ENCODE measurements around the gene ZNF672. TPM values are rescaled to one million over a fixed set of nuclear protein-coding genes. Genes with fewer than 3 reads are reported as not detected.
"Not testable (repeated sequence)": the region's sequence is repeated elsewhere in the genome, so short reads cannot be mapped to it uniquely, and the experiment has no call there.

The ZNF672 gene
- total RNA-seq, 1 donor from 2014 or later: 11.2 TPM

- no peak for DNase-seq
These were observed 18.2 kb downstream of the ZNF672 start for GRCh38 chr1:248856176-248856575.

- DNase-seq: no peak
These were observed 19.2 kb downstream of the ZNF672 start for GRCh38 chr1:248857201-248857600.

- DNase-seq: no peak
These were observed 19.7 kb downstream of the ZNF672 start for GRCh38 chr1:248857749-248858095.

GRCh38 chr1:248858096-248858890, 20.3 kb downstream of the ZNF672 start:
- peak; percentile 20 for DNase-seq

- DNase-seq: peak; percentile 95
These were observed 21.2 kb downstream of the ZNF672 start, which contains the start of gene ZNF692 for GRCh38 chr1:248858891-248859889. Gene ZNF692, minus strand, starts transcription at chr1:248859085. Its CDS starts 776 bp downstream, at chr1:248858309.

GRCh38 chr1:248860007-248860406, 22.0 kb downstream of the ZNF672 start:
- no peak for DNase-seq

- no peak for DNase-seq
These were observed 23.6 kb downstream of the ZNF672 start for GRCh38 chr1:248861616-248862015.

GRCh38 chr1:248862695-248862997, 24.6 kb downstream of the ZNF672 start:
- DNase-seq: no peak

- DNase-seq: peak; percentile 19
These were observed 25.2 kb downstream of the ZNF672 start for GRCh38 chr1:248862998-248863881.

GRCh38 chr1:248871837-248872401, 33.9 kb downstream of the ZNF672 start:
- DNase-seq: no peak

- peak; percentile 66 for DNase-seq
These were observed 34.9 kb downstream of the ZNF672 start for GRCh38 chr1:248872752-248873408.

GRCh38 chr1:248873409-248873992, 35.5 kb downstream of the ZNF672 start:
- DNase-seq: peak; percentile 97

- peak; percentile 97 for DNase-seq
These were observed 36.0 kb downstream of the ZNF672 start for GRCh38 chr1:248873993-248874533.

- no peak for DNase-seq
These were observed 43.2 kb downstream of the ZNF672 start for GRCh38 chr1:248881261-248881660.

GRCh38 chr1:248882427-248882826, 44.4 kb downstream of the ZNF672 start:
- not testable (repeated sequence) for DNase-seq

GRCh38 chr1:248884632-248885295, 46.7 kb downstream of the ZNF672 start:
- no peak for DNase-seq

GRCh38 chr1:248885646-248886045, 47.6 kb downstream of the ZNF672 start:
- no peak for DNase-seq

GRCh38 chr1:248886237-248886895, 48.3 kb downstream of the ZNF672 start:
- DNase-seq: peak; percentile 31

GRCh38 chr1:248889914-248890243, 51.9 kb downstream of the ZNF672 start:
- DNase-seq: not testable (repeated sequence)

Measured in skin of body (tissue), 2 donors.